LNCaP clone FGC (cell line): ENCODE data around the gene TAF1C.

Source experiments
- DNase-seq: peaks from one replicate; pipeline ENCODE4 v3.0.0-alpha.2; 2011; ENCODE audit warnings: low read depth
- H3K4me3 ChIP-seq: 2 replicates; pipeline ENCODE4 v1.5.1; 2011; ENCODE audit warnings: mild to moderate bottlenecking, low read depth, low read length, control low read depth
- TF ChIP-seq, protein P1 (sequence below): IDR thresholded peaks from 2 replicates; pipeline ENCODE4 v1.5.1; 2012; ENCODE audit warnings: mild to moderate bottlenecking; ENCODE audit not compliant: control insufficient read depth, insufficient read depth; ENCODE audit errors: extremely low read depth

The TAF1C gene

DNA sequence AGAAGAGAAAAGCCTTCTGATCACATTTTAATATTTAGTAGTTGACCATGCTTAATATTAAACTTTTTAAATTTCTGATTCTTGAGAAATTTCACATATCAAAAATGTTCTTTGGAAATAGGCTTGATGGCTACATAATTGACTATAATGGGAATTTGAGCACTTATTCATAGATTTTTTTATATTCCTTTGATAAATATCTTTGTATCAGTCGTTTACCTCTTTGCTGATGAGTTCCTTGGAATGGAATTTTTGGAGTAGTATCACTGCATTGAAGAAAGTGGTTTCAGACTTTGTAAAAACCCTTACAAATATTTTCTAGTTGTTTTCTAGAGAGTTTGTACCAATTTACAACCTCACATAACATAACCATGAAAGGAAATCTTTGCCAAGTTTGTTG is 27.1 kb downstream of the TAF1C start:
- no peak overlapping the region for H3K4me3 ChIP-seq
- no peak for DNase-seq
- TF ChIP-seq, protein P1, sequence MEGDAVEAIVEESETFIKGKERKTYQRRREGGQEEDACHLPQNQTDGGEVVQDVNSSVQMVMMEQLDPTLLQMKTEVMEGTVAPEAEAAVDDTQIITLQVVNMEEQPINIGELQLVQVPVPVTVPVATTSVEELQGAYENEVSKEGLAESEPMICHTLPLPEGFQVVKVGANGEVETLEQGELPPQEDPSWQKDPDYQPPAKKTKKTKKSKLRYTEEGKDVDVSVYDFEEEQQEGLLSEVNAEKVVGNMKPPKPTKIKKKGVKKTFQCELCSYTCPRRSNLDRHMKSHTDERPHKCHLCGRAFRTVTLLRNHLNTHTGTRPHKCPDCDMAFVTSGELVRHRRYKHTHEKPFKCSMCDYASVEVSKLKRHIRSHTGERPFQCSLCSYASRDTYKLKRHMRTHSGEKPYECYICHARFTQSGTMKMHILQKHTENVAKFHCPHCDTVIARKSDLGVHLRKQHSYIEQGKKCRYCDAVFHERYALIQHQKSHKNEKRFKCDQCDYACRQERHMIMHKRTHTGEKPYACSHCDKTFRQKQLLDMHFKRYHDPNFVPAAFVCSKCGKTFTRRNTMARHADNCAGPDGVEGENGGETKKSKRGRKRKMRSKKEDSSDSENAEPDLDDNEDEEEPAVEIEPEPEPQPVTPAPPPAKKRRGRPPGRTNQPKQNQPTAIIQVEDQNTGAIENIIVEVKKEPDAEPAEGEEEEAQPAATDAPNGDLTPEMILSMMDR = no peak

DNA sequence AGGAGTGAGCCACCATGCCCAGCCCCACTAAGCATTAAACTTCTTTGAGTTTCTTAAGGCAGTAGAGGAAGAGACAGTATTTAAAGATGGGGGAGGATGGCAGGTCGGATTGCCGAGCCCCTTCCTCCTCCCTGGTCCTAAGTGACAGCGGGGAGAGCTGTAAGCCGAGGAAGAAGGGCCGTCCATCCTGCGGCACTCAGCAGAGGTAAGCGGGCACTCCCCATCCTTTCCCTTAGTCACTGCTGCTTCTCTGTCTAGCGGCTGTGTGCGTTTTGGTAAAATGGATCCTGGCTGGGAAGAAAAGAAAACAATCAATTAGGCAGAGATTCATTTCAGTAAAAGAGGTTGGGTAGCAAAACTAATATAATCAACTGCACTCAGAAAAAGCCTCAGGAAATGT is 27.9 kb downstream of the TAF1C start:
- DNase-seq = no peak
- H3K4me3 ChIP-seq = no peak overlapping the region
- TF ChIP-seq, protein P1 = no peak

DNA sequence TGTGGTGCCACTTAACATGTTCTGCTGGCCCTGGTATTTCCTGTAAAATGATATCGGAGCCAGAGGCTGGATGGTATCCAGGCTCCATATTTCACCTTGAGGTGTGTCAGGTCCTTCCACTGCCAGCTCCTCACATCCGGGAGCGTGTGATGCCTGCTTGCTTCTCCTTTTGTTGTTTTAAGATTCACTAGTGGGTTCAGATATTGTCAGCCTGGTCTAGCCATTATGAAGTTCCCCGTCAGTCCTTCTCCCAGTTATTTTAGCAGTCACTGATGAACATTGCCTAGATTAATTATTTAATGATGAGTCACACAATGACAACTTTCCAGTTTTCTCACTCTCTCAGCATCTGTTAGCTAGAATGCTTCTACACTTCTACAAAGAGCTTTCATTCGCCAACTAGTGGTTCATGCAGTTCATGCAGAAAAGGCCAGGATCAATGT is 30.5 kb downstream of the TAF1C start:
- TF ChIP-seq, protein P1 = no peak
- no peak for DNase-seq
- H3K4me3 ChIP-seq = no peak overlapping the region

DNA sequence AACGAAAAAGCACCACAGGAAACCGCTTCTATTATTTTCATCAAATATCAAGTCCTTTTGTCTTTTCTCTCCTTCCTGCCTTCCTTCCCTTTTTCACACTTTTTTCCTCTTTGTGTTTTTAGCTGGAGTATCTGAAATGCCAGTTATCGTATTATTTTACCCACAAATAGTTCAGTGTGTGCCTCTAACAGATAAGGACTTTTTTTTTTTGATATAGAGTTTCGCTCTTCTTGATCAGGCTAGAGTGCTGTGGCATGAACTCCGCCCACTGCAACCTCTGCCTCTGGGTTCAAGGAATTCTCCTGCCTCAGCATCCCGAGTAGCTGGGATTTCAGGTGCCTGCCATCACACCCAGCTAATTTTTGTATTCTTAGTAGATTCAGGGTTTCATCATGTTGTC is 31.1 kb downstream of the TAF1C start:
- H3K4me3 ChIP-seq = no peak overlapping the region
- TF ChIP-seq, protein P1 = no peak
- no peak for DNase-seq

DNA sequence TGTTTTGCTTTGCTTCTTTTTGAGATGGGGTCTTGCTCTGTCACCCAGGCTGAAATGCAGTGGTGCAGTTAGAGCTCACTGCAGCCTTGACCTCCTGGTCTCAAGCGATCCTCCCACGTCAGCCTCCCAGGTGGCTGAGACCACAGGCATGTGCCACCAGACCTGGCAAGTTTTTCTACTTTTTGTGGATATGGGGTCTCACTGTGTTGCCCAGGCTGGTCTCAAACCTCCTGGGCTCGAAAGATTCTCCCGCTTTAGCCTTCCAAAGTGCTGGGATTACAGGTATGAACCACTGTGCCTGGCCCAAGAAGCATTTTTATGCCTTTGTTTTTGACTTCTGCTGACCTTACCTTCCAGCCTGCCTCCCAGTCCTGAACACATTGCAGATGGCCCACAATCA is 31.6 kb downstream of the TAF1C start:
- TF ChIP-seq, protein P1 = no peak
- no peak for DNase-seq
- H3K4me3 ChIP-seq = no peak overlapping the region

DNA sequence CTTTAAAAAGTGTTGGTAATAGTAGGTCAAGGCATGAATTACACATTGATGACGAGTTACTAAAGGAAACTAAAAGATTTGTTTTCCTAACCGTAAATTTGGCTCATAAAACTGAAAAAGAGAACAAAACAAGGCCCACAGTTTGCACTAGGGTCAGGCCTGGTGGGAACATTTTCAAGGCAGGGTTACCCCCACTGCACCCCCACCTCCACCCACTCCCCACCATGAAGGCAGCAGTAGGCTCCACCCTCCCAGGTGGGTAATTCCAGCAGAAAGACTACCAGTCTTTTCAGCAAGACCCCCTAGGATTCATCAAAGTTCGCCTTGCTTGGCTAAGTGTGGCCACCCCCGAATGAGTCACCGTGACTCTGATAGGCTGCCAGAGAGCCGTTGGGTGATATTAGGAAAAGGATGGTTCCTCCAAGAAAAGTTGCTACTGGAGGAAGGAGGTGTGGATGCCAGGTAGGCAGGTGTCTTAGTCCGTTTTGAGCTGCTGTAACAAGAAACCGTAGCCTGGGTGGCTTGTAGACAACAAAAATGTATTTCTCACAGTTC is 33.1 kb downstream of the TAF1C start:
- no peak for DNase-seq
- H3K4me3 ChIP-seq = no peak overlapping the region
- TF ChIP-seq, protein P1 = no peak

DNA sequence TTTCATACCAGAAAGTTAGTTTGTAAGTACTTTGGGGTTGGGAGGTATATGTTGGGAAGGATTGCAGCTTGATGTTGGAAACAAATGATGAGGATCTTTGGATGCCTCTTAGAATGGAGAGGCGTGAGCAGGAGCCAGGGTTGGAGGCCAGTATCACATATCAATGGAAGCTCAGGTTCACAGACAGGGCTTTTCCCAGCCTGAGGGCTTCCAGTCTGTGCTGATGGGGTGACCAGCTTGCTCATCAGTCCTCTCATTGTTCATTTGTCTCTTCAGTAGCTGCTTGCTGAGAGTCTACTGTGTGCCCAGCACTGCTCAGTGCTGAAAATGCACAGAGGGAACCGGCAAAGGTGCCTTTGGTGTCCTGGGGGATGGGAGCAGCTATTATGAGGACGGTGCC is 35.9 kb downstream of the TAF1C start:
- H3K4me3 ChIP-seq = no peak overlapping the region
- TF ChIP-seq, protein P1 = no peak
- DNase-seq = no peak
